HG03571 (cell line): ENCODE data around the gene AP5B1.

Experiments used
- ATAC-seq: cut with Tn5 transposase; IDR thresholded peaks from one replicate; pipeline ENCODE4 v1.9.1; 2021; ENCODE audit not compliant: unreplicated experiment

The AP5B1 gene

GRCh38 chr11:65780770-65781151 lies at the start of gene AP5B1:
TSS of gene AP5B1 (minus strand) at chr11:65780976. CDS start at chr11:65780591, 385 bp downstream.
- peak; percentile 43 for ATAC-seq

- no peak for ATAC-seq
Observed at GRCh38 chr11:65829459-65829858, 48.7 kb upstream of the AP5B1 start.

- ATAC-seq: no peak
Observed at GRCh38 chr11:65826984-65827735, 46.4 kb upstream of the AP5B1 start.

- no peak for ATAC-seq
Observed at GRCh38 chr11:65822776-65823528, 42.2 kb upstream of the AP5B1 start.

- no peak for ATAC-seq
Observed at GRCh38 chr11:65821107-65821506, 40.3 kb upstream of the AP5B1 start.

- ATAC-seq: peak; percentile 56
Observed at GRCh38 chr11:65817835-65818680, 37.3 kb upstream of the AP5B1 start.

GRCh38 chr11:65817312-65817834 lies 36.6 kb upstream of the AP5B1 start:
- ATAC-seq: no peak

- ATAC-seq: no peak
Observed at GRCh38 chr11:65816696-65817095, 35.9 kb upstream of the AP5B1 start.

GRCh38 chr11:65814986-65815565 lies 34.3 kb upstream of the AP5B1 start:
- ATAC-seq: no peak

GRCh38 chr11:65814131-65814985 lies 33.6 kb upstream of the AP5B1 start:
- no peak for ATAC-seq

GRCh38 chr11:65811764-65812475 lies 31.1 kb upstream of the AP5B1 start:
- no peak for ATAC-seq

- ATAC-seq: no peak
Observed at GRCh38 chr11:65810046-65810868, 29.5 kb upstream of the AP5B1 start.

- ATAC-seq: no peak
Observed at GRCh38 chr11:65809496-65809895, 28.7 kb upstream of the AP5B1 start.

- no peak for ATAC-seq
Observed at GRCh38 chr11:65808744-65809341, 28.1 kb upstream of the AP5B1 start.

- no peak for ATAC-seq
Observed at GRCh38 chr11:65806979-65807378, 26.2 kb upstream of the AP5B1 start.

GRCh38 chr11:65803797-65804492 lies 23.2 kb upstream of the AP5B1 start:
- ATAC-seq: no peak

GRCh38 chr11:65802841-65803240 lies 22.1 kb upstream of the AP5B1 start:
- ATAC-seq: no peak
